DOHH2 (cell line): ENCODE results near the gene PARD6A.

Experiments
- CTCF ChIP-seq: fragments of 200-600 bp; sonication (generic); IDR thresholded peaks from one replicate; pipeline ENCODE4 v1.5.1; 2014; ENCODE audit warnings: antibody characterized with exemption, mild to moderate bottlenecking, low read depth, low read length; ENCODE audit not compliant: poor library complexity, severe bottlenecking
- EZH2phosphoT487 ChIP-seq: fragments of 200-600 bp; sonication (generic); IDR thresholded peaks from 2 replicates; pipeline ENCODE4 v1.6.1; 2017; ENCODE audit warnings: borderline replicate concordance, mild to moderate bottlenecking, antibody characterized with exemption, low read length, moderate library complexity, mixed read lengths

DNA sequence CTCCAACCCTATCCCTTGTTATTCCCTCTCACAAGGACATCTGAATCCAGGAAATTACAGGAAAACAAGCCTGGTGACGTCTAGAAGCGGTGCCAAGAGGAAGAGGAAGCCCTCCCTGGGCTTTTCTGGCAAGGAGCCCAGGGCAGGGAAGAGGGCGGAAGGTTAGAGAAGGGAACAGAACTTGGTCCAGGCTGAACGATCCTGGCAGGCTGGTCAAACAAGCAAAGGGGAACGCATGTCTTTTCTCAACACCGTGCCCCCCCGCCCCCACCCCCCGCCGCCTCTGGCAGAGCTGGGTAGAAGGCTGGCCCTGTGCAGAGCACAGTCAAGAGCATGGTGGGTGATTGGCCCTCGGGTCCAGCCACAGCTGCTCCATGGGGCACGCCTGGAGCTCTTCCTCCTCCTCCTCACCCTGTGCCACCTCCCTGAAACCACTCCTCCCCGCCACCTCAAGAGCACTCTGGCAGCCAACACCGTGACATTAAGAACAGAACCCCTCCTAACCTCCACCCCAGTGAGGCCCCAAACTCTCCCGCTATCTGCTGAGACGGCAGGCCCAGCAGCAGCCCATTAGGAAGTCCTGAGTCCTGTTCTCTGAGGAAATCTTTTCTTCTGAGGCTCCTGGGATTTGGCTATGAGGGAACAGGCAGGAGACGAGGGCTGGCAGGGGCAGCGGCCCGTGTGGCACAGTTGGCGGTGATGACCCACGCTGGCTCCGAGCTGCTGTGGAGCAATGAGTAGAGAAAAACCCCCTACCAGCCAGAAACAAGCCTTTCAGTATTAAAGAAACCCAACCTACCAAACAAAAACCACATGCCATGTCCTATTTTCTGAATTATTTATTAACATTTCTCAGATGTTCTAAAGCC, 13.2 kb downstream of the PARD6A start:
- TF ChIP-seq CTCF (no peak), EZH2phosphoT487 (no peak)
